Measurements from ENCODE around the gene SPEF2. TPM values are rescaled to one million over a fixed set of nuclear protein-coding genes. Genes with fewer than 3 reads are reported as not detected.

Gene SPEF2
- total and polyA plus RNA-seq, 10 of the 15 experiments (the other 5 are each of a cell fraction or from before 2014, with no cell fraction given) = 0.03 to 2.0 (median 0.07) TPM; not detected in 3

- 0% methylated on average over 2 of the region's 2 CpGs for WGBS (ENCODE audit: insufficient coverage, insufficient replicate concordance, low lambda C conversion rate, missing lambda C conversion rate)
- no peak for DNase-seq (ENCODE audit: low read depth, low spot score)
- Histone ChIP-seq H3K4me1 (ENCODE audit: control insufficient read depth, insufficient read depth, low read length) (no peaks in the 10 kb centered on the region), H3K9ac (ENCODE audit: control insufficient read depth, insufficient read depth, low read length) (no peak overlapping the region), H3K9me3 (replicated peaks; ENCODE audit: control insufficient read depth, insufficient read depth, low read length) (no peaks in the 10 kb centered on the region), H3K27ac (ENCODE audit: control insufficient read depth, insufficient read depth) (no peak overlapping the region), H2AFZ (ENCODE audit: control insufficient read depth, low read depth, low read length) (no peak overlapping the region), H3K36me3 (ENCODE audit: control insufficient read depth in 2 of 2, insufficient read depth in 2 of 2, low read length in 1 of 2) (no peaks in the 10 kb centered on the region), H4K20me1 (ENCODE audit: control insufficient read depth, insufficient read depth) (no peaks in the 10 kb centered on the region), H3K27me3 (replicated peaks in 1 of 2; ENCODE audit: control insufficient read depth in 2 of 2, insufficient read depth in 2 of 2, low read length in 1 of 2) (no peaks in the 10 kb centered on the region), H3K4me3 (no peak overlapping the region), H3K79me2 (ENCODE audit: control insufficient read depth, insufficient read depth, low read length) (no peaks in the 10 kb centered on the region), H3K4me2 (ENCODE audit: control insufficient read depth, insufficient read depth) (no peak overlapping the region)
- BruUV-seq (replicated peaks) = no TSS peak
- ChIA-PET RAD21 (ENCODE audit: unreplicated experiment) (no interaction called here), POLR2A (no interaction called here), SMC1A (ENCODE audit: uncharacterized antibody, unreplicated experiment) (no interaction called here), CTCF (interaction anchor here (1.2 kb wide), 1 partner anchor 12 kb away, joined by 3 read pairs; no protein-coding TSS in a partner anchor)
- intact Hi-C loops (cut with micrococcal nuclease; ENCODE audit: unreplicated experiment) = no loop called here
- no peak for FAIRE-seq
- in situ Hi-C loops (cut with MboI) = no loop called here
- ATAC-seq = no peak
- TF ChIP-seq USF1 (IDR thresholded peaks at IDR 0.05; ENCODE audit: borderline replicate concordance, extremely low read length, insufficient read depth, low read depth, low read length) = no peak
- TF ChIP-seq REST (IDR thresholded peaks at IDR 0.05; ENCODE audit: low read depth, low read length) = no peak
- no peak for TF ChIP-seq YY1 (IDR thresholded peaks at IDR 0.05; ENCODE audit: low read depth, low read length)
- no peak for TF ChIP-seq BMI1 (IDR thresholded peaks at IDR 0.05; ENCODE audit: borderline replicate concordance)
- TF ChIP-seq TCF3 (IDR thresholded peaks at IDR 0.05; ENCODE audit: borderline replicate concordance, insufficient read depth, low read depth, low read length) = no peak
- TF ChIP-seq JUND (IDR thresholded peaks at IDR 0.05; ENCODE audit: low read depth, low read length) = no peak
- TF ChIP-seq SMAD1 (IDR thresholded peaks at IDR 0.05; ENCODE audit: low read depth, partially characterized antibody) = no peak
- no peak for TF ChIP-seq ZNF274 (IDR thresholded peaks at IDR 0.05; ENCODE audit: insufficient read depth, insufficient read length)
- TF ChIP-seq TBL1XR1 (IDR thresholded peaks at IDR 0.05; ENCODE audit: low read depth, low read length) = no peak
- TF ChIP-seq EED (IDR thresholded peaks at IDR 0.05; ENCODE audit: low read depth) = no peak
- TF ChIP-seq SMARCA5 (IDR thresholded peaks at IDR 0.05) = no peak
- no peak for TF ChIP-seq HDGF (IDR thresholded peaks at IDR 0.05)
- no peak for TF ChIP-seq EGR1 (IDR thresholded peaks at IDR 0.05; ENCODE audit: borderline replicate concordance in 1 of 2, low read depth in 2 of 2, low read length in 2 of 2)
- TF ChIP-seq SIX5 (IDR thresholded peaks at IDR 0.05; ENCODE audit: low read depth, low read length, severe bottlenecking) = no peak
Measured at GRCh38 chr5:35587419-35587818, 30.2 kb upstream of the SPEF2 start.
